HG02642 (cell line): ENCODE measurements around the gene LPP.

Experiments
- ATAC-seq: cut with Tn5 transposase; IDR thresholded peaks from one replicate; pipeline ENCODE4 v1.9.1; 2021; ENCODE audit warnings: mild to moderate bottlenecking; ENCODE audit not compliant: unreplicated experiment, poor library complexity

The LPP gene

DNA sequence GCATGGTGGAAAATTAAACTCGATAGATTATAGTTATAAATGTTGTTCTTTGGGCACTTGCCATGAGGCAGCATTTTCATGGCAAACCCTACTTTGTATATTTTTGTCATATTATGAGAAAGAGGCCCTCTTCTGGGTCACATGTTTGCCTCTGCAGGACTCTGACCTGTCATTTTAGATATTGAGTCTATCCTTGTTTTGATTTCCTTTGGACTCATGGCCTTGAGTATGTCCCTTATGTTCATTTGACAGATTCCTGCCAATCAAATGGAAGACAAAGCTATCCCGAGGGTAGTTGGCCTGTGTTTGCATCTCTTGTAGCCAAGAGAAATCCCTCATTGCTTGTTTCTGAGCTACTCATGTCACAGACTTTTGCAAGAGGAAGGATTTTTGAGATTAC, 226.3 kb downstream of the LPP start:
- no peak for ATAC-seq

DNA sequence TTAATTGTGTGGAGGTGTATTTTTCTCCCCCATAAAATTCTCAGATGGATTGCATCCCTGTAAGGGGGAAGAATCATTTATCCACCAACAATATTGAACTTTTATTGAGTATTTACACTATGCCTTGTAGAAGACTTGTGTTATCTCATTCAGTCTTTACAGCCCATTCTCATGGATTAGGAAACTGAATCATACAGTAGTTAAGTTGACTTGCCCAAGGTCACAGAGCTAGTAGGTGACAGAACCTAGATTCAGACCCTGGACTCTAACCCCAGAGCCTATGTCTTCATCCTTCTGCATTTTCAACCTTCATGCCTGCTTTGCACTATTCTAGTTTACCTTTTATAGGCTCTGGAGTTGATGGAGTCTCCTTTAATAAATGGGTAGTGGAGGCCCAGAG, 226.8 kb downstream of the LPP start:
- no peak for ATAC-seq

DNA sequence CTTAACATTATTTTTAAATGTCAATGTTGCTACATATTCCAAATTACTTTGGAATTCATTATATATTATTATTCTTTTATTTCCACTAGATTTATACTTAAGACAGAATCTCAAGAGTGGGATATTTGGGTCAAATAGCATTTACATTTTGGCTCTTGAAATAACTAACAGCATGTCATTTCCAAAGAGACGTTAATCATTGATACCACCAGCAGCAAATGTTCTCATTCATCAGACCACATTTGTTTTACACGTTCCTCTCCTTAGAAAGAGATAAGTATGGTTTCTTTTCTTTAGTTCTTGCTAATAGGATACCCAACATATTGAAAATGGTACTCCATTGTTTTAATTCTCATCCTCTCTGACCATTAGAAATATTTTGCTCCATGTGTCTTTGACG, 229.8 kb downstream of the LPP start:
- ATAC-seq = no peak

DNA sequence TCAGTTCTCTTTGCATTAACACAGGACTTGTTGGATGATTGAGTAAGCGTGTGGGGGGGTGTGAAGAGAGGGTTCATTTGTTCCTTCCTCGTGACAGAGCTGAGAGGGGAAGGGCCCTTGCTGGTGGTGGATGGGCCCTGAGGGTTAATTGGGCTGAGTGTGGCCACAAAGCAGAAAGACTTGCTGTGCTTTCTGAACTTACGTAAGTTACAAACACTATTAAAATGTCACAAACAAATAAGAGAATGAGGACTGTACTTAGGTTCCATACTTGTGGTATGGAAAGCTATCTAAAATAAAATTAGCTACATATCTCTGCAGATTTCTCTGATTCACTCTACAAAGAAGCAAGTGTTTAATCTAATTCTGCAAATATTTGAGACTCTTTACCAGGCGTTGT, 231.3 kb downstream of the LPP start:
- ATAC-seq = no peak

DNA sequence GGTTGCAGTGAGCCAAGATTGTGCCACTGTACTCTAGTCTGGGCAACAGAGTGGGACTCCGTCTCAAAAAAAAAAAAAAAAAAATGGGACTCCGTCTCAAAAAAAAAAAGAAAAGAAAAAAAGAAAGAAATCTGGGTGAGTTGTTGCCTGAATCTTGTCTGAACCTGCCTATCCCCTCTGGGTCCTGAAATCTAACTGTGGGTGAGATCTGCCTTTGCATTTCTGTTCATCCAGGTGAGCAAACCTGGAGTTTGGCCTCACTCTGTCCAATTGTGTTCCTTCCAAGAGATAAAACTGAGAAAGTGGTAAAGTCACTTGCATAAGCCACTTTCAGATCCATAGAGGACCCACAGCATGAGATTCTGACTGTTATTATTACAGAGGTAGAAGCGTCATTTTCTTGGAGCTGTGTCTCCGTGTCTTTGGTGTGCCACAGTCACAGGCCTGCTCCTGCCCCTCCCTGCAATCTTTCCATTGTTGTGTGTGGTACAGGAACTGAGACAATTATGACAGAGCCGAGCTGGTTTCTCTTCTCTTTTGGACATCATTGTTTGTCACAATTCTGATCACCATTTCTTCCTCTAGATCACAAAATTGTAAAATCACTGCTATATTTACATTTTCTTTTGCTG, 235.9 kb downstream of the LPP start:
- ATAC-seq = peak; percentile 95

DNA sequence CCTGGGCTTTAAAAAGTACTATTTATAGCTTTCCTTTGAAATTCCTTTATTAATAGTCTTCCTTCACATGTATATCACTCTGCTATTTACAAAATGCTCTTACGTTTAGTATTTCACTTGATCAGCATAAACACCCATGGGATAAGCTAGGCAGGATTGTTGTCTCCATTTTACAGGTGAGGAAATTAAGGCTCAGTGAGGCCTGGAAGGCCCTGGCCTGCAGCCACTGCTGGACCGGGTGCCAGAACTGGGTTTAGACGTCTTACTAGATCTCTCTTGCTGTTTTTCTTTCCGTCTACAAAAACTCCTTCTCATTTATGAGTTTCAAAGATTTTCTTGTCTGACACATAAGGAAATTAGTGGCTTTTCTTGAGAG, 236.4 kb downstream of the LPP start:
- peak; percentile 18 for ATAC-seq

DNA sequence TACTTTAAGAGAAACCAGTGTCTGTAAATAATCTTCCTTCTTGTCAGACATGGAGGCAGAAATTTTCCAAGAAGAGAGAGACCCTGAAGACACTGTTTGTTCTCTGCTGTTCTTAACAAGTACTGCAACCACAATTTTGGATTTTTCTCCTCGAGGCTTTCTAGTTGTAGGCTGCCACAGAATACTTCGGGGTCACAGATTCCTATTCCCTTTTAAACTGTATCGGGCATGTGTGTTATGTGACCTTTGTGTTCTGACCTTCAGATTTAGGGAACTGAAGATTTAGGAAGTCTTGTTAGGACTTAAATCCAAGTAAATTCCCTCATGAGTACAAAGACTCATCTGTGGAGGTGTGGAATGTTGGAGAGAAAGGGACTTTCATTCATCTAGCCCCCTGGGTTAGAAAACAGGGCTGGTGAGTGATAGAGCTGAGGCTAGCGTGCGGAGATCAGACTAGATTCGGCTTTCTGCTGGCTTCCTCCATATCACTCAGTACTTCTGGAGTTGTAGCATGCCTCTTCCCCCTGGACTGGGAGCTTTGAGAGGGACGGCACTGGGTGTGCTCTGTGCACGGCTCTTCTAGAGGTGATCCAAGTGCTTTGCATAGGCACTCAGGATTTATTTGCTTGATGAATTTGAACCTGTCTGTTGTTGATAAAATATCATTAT, 237.0 kb downstream of the LPP start:
- peak; percentile 3 for ATAC-seq

DNA sequence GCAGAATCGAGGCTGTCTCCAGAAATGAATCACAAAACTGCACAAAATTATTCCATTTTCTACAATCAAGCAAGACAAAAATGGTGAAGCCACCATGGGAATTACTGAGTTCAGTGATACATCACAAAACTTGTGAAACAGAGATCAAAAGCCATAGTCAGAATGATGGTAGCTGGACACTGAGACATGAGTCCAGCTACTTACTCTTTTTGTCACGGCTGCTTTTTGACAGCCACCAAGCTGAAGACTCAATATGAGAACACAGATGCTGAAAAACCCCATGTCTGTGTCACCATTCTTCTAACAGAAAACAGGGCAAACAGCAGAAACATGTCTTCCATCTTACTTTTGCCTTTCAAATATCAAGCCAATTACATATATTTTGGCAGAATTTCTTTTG, 237.6 kb downstream of the LPP start:
- ATAC-seq = no peak

DNA sequence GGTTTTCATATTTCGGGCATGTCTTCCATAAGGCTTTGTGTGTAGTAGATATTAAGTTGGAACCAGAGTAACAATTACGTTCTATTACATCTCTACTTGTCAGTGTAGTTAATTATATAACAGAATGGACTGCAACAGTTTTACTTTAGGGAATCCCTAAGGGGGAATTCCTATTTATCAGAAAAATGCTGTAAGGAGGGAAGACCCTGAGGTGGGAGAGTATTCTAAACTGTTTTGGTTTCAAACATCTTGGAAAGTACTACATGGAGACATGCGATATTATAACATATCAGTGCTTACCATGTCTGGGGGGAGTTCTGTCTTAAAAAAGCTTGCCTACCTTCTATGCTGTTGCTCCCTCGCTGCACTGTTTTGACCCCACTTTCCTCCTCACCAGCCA, 238.1 kb downstream of the LPP start:
- ATAC-seq = no peak

DNA sequence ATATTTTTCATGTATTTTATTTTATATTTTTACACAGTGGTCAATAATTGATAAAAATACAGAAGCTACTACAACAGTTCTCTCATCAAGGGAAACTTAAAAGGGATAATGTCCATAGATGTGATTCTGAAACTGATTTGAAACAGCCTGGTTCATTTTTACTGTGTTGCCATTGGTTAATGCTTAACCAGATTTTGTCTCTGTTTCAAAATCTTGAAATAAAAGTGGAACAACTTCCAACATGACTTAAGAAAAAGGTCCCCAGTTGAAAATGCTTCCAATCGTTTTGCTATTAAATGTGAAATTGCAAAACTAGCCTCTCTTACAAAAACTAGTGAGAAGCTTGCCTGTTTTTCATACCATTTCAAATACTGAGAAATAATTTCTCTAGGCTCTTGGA, 240.7 kb downstream of the LPP start:
- no peak for ATAC-seq

DNA sequence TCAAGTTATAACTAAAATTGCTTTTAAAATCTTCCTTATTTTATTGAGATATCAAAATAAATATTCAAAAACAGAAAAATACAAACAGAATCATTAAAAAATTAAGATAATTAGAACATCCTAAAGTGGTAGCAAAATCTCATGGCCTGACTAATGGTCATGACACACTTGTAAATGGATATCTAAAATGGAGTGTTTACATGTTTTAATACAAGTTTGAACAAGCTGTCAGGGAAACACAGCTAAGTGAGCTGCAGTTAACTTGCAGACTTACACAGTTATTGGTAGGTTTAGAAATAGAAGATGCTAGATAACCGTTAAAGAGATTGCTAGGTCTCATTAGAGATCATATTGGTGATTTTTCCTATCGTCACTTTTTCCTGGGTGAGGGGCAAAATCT, 242.3 kb downstream of the LPP start:
- ATAC-seq = no peak

DNA sequence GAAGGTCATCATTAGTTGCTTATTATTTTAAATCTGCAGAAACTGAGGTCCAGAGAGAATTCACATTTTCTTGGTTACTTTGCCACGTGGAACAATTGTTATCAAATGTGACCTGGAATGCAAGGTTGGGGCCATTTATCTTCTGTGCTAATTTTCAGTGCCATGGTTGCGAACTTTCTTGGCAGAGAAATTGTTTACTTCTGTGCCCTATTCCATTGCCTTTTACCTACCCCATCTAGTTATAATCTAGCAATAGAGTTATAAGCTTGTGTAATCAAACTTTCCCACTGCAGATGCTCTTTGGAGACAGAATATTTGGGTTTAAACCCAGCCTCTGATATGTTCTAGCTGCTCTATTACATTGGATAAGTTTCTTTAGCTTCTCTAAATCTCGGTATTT, 242.9 kb downstream of the LPP start:
- ATAC-seq = no peak

DNA sequence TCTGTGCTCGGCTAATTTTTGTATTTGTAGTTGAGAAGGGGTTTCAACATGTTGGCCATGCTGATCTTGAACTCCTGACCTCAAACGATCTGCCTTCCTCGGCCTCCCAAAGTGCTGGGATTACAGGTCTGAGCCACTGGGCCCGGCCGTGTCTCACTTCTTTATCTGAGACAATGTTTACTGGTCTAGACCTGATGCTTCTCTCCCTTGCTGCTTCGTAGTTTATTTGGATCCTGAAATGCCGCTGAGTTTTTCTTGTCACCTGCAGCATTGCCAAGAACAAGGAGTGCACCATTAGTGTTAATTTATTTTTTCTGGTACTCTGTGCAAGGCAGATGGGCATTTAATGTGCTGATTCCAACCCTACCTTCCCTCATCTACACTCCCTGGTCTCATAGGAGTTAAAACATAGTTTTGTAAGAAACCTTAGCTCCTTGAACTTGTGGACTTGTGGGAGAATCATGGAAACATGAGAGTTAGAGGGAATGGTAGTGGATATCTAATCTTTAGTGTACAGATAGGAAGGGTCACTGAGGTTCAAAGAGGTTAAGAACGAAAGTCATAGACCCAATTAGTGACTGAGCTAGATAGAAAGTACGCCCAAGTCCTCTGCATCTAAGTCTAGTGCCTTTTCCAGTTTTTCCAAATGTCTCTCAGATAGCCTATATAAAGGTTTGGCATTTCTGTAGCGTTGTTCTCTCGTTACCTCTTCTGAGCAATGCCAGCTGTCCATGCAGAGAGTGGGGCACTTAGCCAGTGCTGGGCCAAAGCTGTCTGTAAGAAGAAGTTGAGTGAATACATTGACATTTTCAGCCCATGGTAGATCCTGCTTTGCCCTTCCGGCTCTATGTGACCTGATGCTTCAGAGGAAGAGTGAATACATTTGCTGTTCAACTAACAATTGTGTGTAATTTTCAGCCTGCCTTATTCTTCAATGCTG, 244.1 kb downstream of the LPP start:
- ATAC-seq = no peak

DNA sequence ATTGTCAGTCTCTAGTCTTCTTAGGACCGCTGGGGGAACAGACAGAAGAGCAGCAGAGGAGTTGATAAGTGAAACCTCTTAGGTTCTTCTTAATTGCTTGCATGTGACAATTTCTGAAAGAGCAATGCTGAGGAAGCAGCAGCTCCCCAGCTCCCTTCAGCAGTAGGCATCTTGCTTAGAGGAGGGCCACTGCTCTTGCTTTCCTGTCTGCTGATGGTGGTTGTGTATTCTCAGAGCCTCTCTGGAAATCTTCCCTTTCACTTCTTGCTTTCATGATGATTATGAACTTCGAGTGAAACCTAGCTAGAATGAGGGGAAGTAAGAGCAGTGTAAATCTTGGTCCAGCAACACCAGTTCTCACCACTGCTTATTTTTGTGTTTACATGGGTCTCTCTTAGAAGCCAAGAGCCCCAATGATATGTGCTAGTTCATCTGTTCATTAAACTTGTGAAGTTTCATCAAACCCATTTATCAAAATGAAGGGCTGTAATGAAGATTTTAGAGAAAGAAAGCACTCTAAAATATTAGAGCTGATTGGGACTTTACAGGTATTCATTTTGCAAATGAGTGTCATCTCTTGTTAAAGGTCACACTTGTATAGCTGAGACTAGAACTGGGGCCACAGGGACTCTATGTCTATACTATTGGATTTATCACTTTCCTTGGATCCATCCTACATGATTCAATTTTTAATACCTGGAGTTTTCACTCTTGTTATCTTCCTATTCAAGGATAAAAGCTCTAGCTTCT, 246.7 kb downstream of the LPP start:
- ATAC-seq = peak; percentile 95

DNA sequence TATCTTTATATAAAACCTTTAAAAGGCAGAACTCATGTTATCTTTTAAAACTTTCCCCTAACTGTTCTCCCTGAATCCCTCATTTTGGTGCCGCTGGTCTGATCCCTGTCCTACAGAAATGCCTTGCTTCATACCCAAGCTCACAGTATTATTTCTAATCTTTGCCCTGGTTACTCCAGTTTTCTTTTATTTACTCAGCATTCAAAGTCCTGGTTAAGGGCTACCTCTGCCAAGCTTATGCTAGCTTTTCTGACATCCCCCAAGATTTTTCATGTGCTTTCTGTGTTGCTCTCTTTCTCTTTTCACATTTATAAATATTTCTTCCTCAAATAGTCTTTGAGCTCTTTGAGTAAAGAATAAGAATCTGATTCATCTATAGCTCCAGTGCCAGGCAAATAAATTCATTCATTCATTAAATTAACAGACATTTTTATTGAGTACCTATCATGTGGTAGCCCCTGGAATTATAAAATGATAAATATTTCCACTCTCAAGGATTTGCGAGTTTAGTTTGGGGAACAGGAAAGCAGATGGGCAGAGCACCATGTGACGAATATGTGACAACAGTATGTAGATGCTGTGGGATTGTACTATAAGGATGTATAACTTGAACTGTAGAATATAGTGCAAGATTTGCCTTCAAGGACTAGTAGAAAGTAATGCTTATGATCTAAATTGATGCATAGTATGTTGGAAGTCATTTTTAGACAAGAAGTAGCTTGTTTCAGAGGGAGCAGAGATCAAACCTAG, 247.5 kb downstream of the LPP start:
- no peak for ATAC-seq

DNA sequence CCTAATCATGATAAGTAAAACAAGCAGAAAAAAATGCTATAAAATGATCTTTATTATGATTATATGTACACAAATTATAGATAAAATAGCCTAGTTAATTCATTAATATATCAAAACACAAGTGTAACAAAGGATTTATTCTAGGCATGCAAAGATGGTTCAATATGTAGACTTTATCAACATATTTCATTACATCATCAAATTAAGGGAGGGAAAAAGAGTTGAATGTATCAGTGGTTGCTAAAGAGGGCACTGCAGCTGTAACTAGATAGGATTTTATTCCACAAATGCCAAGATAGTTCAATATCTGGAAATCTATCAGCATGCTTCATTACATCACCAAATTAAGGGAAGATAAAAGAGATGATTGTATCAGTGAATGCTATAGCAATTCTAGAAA, 248.3 kb downstream of the LPP start:
- no peak for ATAC-seq

DNA sequence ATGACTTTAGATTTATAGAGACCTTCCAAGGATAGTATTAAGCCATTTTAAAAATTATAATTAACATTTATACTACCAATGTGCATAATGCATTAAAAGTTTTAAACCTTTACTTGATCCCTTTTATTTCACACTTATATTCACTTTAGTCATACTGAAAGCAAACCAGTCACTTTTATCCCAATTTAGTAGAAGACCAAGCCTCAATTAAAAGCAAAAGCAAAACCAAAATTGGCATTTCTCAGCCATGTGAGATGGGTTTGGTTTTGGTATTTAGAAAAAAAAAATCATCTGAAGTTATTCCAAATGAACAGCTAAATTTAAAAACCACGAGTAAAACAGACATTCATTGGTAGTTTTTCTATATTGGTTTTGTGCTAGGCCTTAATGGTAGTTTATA, 249.4 kb downstream of the LPP start:
- ATAC-seq = no peak

DNA sequence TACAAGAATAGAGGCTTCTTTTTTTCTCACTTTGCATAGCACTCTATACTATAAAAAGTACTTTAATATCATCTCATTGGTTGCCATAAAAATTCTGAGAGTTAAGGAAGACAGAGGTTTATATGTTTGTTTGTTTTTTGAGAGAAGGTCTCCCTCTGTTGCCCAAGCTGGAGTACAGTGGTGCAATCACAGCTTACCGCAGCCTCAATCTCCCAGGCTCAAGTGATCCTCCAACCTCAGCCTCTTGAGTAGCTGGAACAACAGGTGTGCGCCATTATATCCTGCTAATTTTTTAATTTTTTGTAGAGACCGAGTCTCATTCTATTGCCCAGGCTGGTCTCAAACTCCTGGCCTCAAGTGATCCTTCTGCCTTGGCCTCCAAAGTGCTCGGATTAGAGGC, 250.2 kb downstream of the LPP start:
- ATAC-seq = no peak

DNA sequence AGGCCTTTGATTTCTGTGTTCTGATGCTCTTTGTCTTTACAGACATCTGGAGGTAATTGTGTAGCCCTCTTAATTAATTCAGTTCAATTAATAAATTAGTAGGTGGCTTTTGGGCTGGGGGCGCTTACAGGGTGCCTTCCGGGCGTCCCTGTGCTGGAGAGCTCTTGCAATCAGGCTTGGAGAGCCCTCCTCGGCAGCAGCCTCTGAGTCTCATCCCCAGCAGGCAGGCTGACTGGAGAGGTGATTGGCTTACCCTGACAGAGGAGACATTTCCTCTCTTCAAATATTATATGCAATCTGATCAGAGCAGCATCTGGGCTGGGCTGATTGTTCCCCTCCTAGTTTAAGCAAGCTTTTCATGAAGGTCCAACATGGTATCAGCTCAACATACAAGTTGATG, 250.7 kb downstream of the LPP start:
- ATAC-seq = no peak
